ENCODE results near the gene NPY5R. TPM values are rescaled to one million over a fixed set of nuclear protein-coding genes. Genes with fewer than 3 reads are reported as not detected.

The NPY5R gene
- total and polyA plus RNA-seq, 2 experiments from 2014 or later = 0.30 to 0.46 TPM

GRCh38 chr4:163356104-163356503, 12.4 kb downstream of the NPY5R start:
- no peaks in the 10 kb centered on the region for H3K36me3 ChIP-seq (replicated peaks; ENCODE audit: insufficient read depth, low read depth)
- H4K20me1 ChIP-seq (ENCODE audit: insufficient read depth, poor library complexity, severe bottlenecking) = no peaks in the 10 kb centered on the region
- H3K27ac ChIP-seq = no peak overlapping the region
- no peaks in the 10 kb centered on the region for H3K4me1 ChIP-seq (ENCODE audit: insufficient read depth)
- no peak overlapping the region for H2AFZ ChIP-seq
- no peak overlapping the region for H3K4me2 ChIP-seq
- no peaks in the 10 kb centered on the region for H3K79me2 ChIP-seq
- TF ChIP-seq EZH2phosphoT487 (IDR thresholded peaks at IDR 0.05; ENCODE audit: low read depth, severe bottlenecking, unreplicated experiment) (no peak), EZH2 (IDR thresholded peaks at IDR 0.05; ENCODE audit: borderline replicate concordance) (no peak), CTCF (IDR thresholded peaks at IDR 0.05; ENCODE audit: poor library complexity) (no peak)
- DNase-seq (ENCODE audit: low spot score) = no peak
- H3K9me2 ChIP-seq (replicated peaks; ENCODE audit: insufficient read depth) = no peaks in the 10 kb centered on the region
- H3K4me3 ChIP-seq = no peak overlapping the region
- 89% methylated on average over 1 of the region's 1 CpG for WGBS (ENCODE audit: low lambda C conversion rate, missing lambda C conversion rate)
- no peaks in the 10 kb centered on the region for H3K27me3 ChIP-seq
- H3K9me3 ChIP-seq (ENCODE audit: low read depth) = no peaks in the 10 kb centered on the region

- no peaks in the 10 kb centered on the region for H4K20me1 ChIP-seq (ENCODE audit: insufficient read depth, poor library complexity, severe bottlenecking)
- H3K27me3 ChIP-seq = no peaks in the 10 kb centered on the region
- H3K4me3 ChIP-seq = no peak overlapping the region
- H3K9me3 ChIP-seq (ENCODE audit: low read depth) = no peaks in the 10 kb centered on the region
- no peaks in the 10 kb centered on the region for H3K36me3 ChIP-seq (replicated peaks; ENCODE audit: insufficient read depth, low read depth)
- no peaks in the 10 kb centered on the region for H3K4me1 ChIP-seq (ENCODE audit: insufficient read depth)
- 59% methylated on average over 3 of the region's 3 CpGs for WGBS (ENCODE audit: low lambda C conversion rate, missing lambda C conversion rate)
- no peak overlapping the region for H2AFZ ChIP-seq
- no peak overlapping the region for H3K27ac ChIP-seq
- no peaks in the 10 kb centered on the region for H3K79me2 ChIP-seq
- no peaks in the 10 kb centered on the region for H3K9me2 ChIP-seq (replicated peaks; ENCODE audit: insufficient read depth)
- TF ChIP-seq EZH2phosphoT487 (IDR thresholded peaks at IDR 0.05; ENCODE audit: low read depth, severe bottlenecking, unreplicated experiment) (no peak), CTCF (IDR thresholded peaks at IDR 0.05; ENCODE audit: poor library complexity) (no peak), EZH2 (IDR thresholded peaks at IDR 0.05; ENCODE audit: borderline replicate concordance) (no peak)
- H3K4me2 ChIP-seq = no peak overlapping the region
- DNase-seq (ENCODE audit: low spot score) = peak; percentile 12
Measured at GRCh38 chr4:163367651-163368050, 24.0 kb downstream of the NPY5R start.

GRCh38 chr4:163372029-163372428, 28.3 kb downstream of the NPY5R start:
- H3K4me3 ChIP-seq = no peak overlapping the region
- TF ChIP-seq CTCF (IDR thresholded peaks at IDR 0.05; ENCODE audit: poor library complexity) (no peak), EZH2 (IDR thresholded peaks at IDR 0.05; ENCODE audit: borderline replicate concordance) (no peak), EZH2phosphoT487 (IDR thresholded peaks at IDR 0.05; ENCODE audit: low read depth, severe bottlenecking, unreplicated experiment) (no peak)
- no peaks in the 10 kb centered on the region for H3K79me2 ChIP-seq
- no peaks in the 10 kb centered on the region for H3K36me3 ChIP-seq (replicated peaks; ENCODE audit: insufficient read depth, low read depth)
- H4K20me1 ChIP-seq (ENCODE audit: insufficient read depth, poor library complexity, severe bottlenecking) = no peaks in the 10 kb centered on the region
- DNase-seq (ENCODE audit: low spot score) = no peak
- no peaks in the 10 kb centered on the region for H3K27me3 ChIP-seq
- H3K27ac ChIP-seq = no peak overlapping the region
- no peaks in the 10 kb centered on the region for H3K4me1 ChIP-seq (ENCODE audit: insufficient read depth)
- no peaks in the 10 kb centered on the region for H3K9me3 ChIP-seq (ENCODE audit: low read depth)
- no peaks in the 10 kb centered on the region for H3K9me2 ChIP-seq (replicated peaks; ENCODE audit: insufficient read depth)
- 87% methylated on average over 5 of the region's 5 CpGs for WGBS (ENCODE audit: low lambda C conversion rate, missing lambda C conversion rate)
- H3K4me2 ChIP-seq = no peak overlapping the region
- no peak overlapping the region for H2AFZ ChIP-seq

- H3K4me2 ChIP-seq = no peak overlapping the region
- no peaks in the 10 kb centered on the region for H3K9me2 ChIP-seq (replicated peaks; ENCODE audit: insufficient read depth)
- no peaks in the 10 kb centered on the region for H3K36me3 ChIP-seq (replicated peaks; ENCODE audit: insufficient read depth, low read depth)
- H3K27me3 ChIP-seq = no peaks in the 10 kb centered on the region
- H3K4me3 ChIP-seq = no peak overlapping the region
- no peak for DNase-seq (ENCODE audit: low spot score)
- H4K20me1 ChIP-seq (ENCODE audit: insufficient read depth, poor library complexity, severe bottlenecking) = no peaks in the 10 kb centered on the region
- H3K9me3 ChIP-seq (ENCODE audit: low read depth) = no peaks in the 10 kb centered on the region
- no peak overlapping the region for H2AFZ ChIP-seq
- no peaks in the 10 kb centered on the region for H3K4me1 ChIP-seq (ENCODE audit: insufficient read depth)
- H3K27ac ChIP-seq = no peak overlapping the region
- H3K79me2 ChIP-seq = no peaks in the 10 kb centered on the region
- TF ChIP-seq EZH2phosphoT487 (IDR thresholded peaks at IDR 0.05; ENCODE audit: low read depth, severe bottlenecking, unreplicated experiment) (no peak), CTCF (IDR thresholded peaks at IDR 0.05; ENCODE audit: poor library complexity) (no peak), EZH2 (IDR thresholded peaks at IDR 0.05; ENCODE audit: borderline replicate concordance) (no peak)
Measured at GRCh38 chr4:163378661-163379060, 35.0 kb downstream of the NPY5R start.
